H1 (cell line): ENCODE results near the gene SLC13A3. TPM values are rescaled to one million over a fixed set of nuclear protein-coding genes. Genes with fewer than 3 reads are reported as not detected.

Experiments used
- CTCF ChIA-PET: fragments of 300-600 bp; sonication (Branson Sonifier 250); formaldehyde crosslinking; loops from one replicate; lab custom pipeline; 2021; ENCODE audit not compliant: partially characterized antibody; lab: Charles Lee
- POLR2A ChIA-PET: fragments of 300-600 bp; sonication (Branson Sonifier 250); formaldehyde crosslinking; loops from one replicate; lab custom pipeline; 2021; ENCODE audit warnings: inconsistent platforms; ENCODE audit not compliant: partially characterized antibody; lab: Charles Lee
- DNase-seq, 2 experiments: peaks; one replicate each; pipeline versions ENCODE4 v3.0.0 to v3.0.0-alpha.2; 2010 to 2022; ENCODE audit warnings: low spot score in 2 of 2, low read depth in 1 of 2, mixed read lengths in 1 of 2
- FAIRE-seq: peaks from 2 replicates; lab custom pipeline; 2011; peaks lifted over from hg19 to GRCh38; lab: Jason Lieb, UNC
- H2AFZ ChIP-seq: 2 replicates; pipeline ENCODE4 v1.8.1; 2012; ENCODE audit warnings: low read length, inconsistent platforms
- H2AK5ac ChIP-seq: 2 replicates; pipeline ENCODE4 v1.6.1; 2013; ENCODE audit warnings: low read depth, low read length
- H2BK120ac ChIP-seq: replicated peaks from 2 replicates; pipeline ENCODE3; 2013; ENCODE audit warnings: low read depth, low read length, inconsistent platforms
- H2BK12ac ChIP-seq: 2 replicates; pipeline ENCODE4 v1.6.1; 2013; ENCODE audit warnings: low read depth, low read length
- H2BK15ac ChIP-seq: 2 replicates; pipeline ENCODE4 v1.6.1; 2013; ENCODE audit warnings: low read length
- H2BK20ac ChIP-seq: 2 replicates; pipeline ENCODE4 v1.6.1; 2013; ENCODE audit warnings: low read length
- H2BK5ac ChIP-seq: 2 replicates; pipeline ENCODE4 v1.6.1; 2013; ENCODE audit warnings: low read depth, low read length
- H3K14ac ChIP-seq: 2 replicates; pipeline ENCODE4 v1.6.1; 2013; ENCODE audit warnings: inconsistent platforms; ENCODE audit not compliant: insufficient read length
- H3K18ac ChIP-seq: 2 replicates; pipeline ENCODE4 v1.6.1; 2013; ENCODE audit warnings: low read length; ENCODE audit errors: extremely low read depth
- H3K23ac ChIP-seq: 2 replicates; pipeline ENCODE4 v1.6.1; 2013; ENCODE audit warnings: inconsistent platforms; ENCODE audit not compliant: insufficient read length
- H3K23me2 ChIP-seq: 2 replicates; pipeline ENCODE4 v1.6.1; 2013; ENCODE audit warnings: low read depth, low read length
- H3K27ac ChIP-seq: 2 replicates; pipeline ENCODE4 v1.6.1; 2011; ENCODE audit warnings: low read depth, low read length, inconsistent platforms
- H3K27me3 ChIP-seq, 4 experiments: replicated peaks in 1 of 4; 1 replicate in 1 of 4; 2 replicates in 3 of 4; pipeline versions ENCODE4 v1.6.1 to v1.8.1; 2011 to 2013; ENCODE audit warnings: low read length in 3 of 4, mild to moderate bottlenecking in 3 of 4, inconsistent platforms in 2 of 4, mixed read lengths in 2 of 4, moderate library complexity in 1 of 4; ENCODE audit not compliant: control insufficient read depth in 3 of 4, insufficient read depth in 3 of 4; ENCODE audit errors: extremely low read depth in 1 of 4
- H3K36me3 ChIP-seq, 4 experiments: 2 replicates each; pipeline versions ENCODE4 v1.6.1 to v1.8.1; 2011 to 2013; ENCODE audit warnings: mild to moderate bottlenecking in 4 of 4, low read length in 3 of 4, moderate library complexity in 2 of 4, control low read depth in 1 of 4, inconsistent platforms in 1 of 4; ENCODE audit not compliant: insufficient read depth in 4 of 4, control insufficient read depth in 2 of 4
- H3K4ac ChIP-seq: replicated peaks from 2 replicates; pipeline ENCODE3; 2013; ENCODE audit warnings: low read length, low read depth, mixed read lengths, inconsistent platforms; ENCODE audit not compliant: insufficient read length
- H3K4me1 ChIP-seq, 4 experiments: replicated peaks in 1 of 4; 1 replicate in 1 of 4; 2 replicates in 3 of 4; pipeline versions ENCODE4 v1.6.1 to v1.8.1; 2011 to 2013; ENCODE audit warnings: low read length in 3 of 4, inconsistent platforms in 2 of 4, mixed read lengths in 1 of 4; ENCODE audit not compliant: insufficient read depth in 4 of 4, control insufficient read depth in 3 of 4
- H3K4me2 ChIP-seq, 2 experiments: 2 replicates each; pipeline versions ENCODE4 v1.6.1 to v1.8.1; 2011 to 2013; ENCODE audit warnings: low read depth in 2 of 2, low read length in 2 of 2, control low read depth in 1 of 2, inconsistent platforms in 1 of 2, mild to moderate bottlenecking in 1 of 2; ENCODE audit not compliant: insufficient read depth in 1 of 2
- H3K4me3 ChIP-seq, 4 experiments: fragments of 200-600, 300-600 bp in 1 of 4; sonication (generic), shearing (Covaris generic), sonication (Bioruptor Twin) in 1 of 4; 2 replicates each; pipeline versions ENCODE4 v1.5.1 to v1.8.1; 2011 to 2016; ENCODE audit warnings: low read length in 4 of 4, low read depth in 3 of 4, control low read depth in 2 of 4, inconsistent platforms in 2 of 4, mild to moderate bottlenecking in 2 of 4, mixed read lengths in 1 of 4, moderate library complexity in 1 of 4; ENCODE audit not compliant: insufficient read depth in 2 of 4; ENCODE audit errors: extremely low read depth in 1 of 4
- H3K56ac ChIP-seq: replicated peaks from 2 replicates; pipeline ENCODE3; 2013; ENCODE audit warnings: low read depth, mild to moderate bottlenecking, mixed read lengths, low read length, inconsistent platforms; ENCODE audit not compliant: insufficient read length
- H3K79me1 ChIP-seq: 2 replicates; pipeline ENCODE4 v1.6.1; 2013; ENCODE audit warnings: low read depth, low read length, control low read depth
- H3K79me2 ChIP-seq, 2 experiments: 2 replicates each; pipeline versions ENCODE4 v1.6.1 to v1.8.1; 2012 to 2013; ENCODE audit warnings: low read length in 2 of 2, mild to moderate bottlenecking in 2 of 2, inconsistent platforms in 1 of 2; ENCODE audit not compliant: insufficient read depth in 2 of 2, control insufficient read depth in 1 of 2
- H3K9ac ChIP-seq, 4 experiments: replicated peaks in 1 of 4; 1 replicate in 1 of 4; 2 replicates in 3 of 4; pipeline versions ENCODE4 v1.6.1 to v1.8.1; 2011 to 2013; ENCODE audit warnings: low read depth in 3 of 4, low read length in 3 of 4, control low read depth in 2 of 4, mild to moderate bottlenecking in 2 of 4, moderate library complexity in 2 of 4, inconsistent platforms in 1 of 4; ENCODE audit errors: extremely low read depth in 1 of 4
- H3K9me3 ChIP-seq, 2 experiments: 2 replicates each; pipeline versions ENCODE4 v1.6.1 to v1.8.1; 2012 to 2013; ENCODE audit warnings: mild to moderate bottlenecking in 2 of 2, moderate library complexity in 2 of 2, control low read depth in 1 of 2, inconsistent platforms in 1 of 2, low read depth in 1 of 2, low read length in 1 of 2, mixed read lengths in 1 of 2; ENCODE audit not compliant: insufficient read depth in 2 of 2
- H4K20me1 ChIP-seq, 2 experiments: replicated peaks in 1 of 2; 2 replicates each; pipeline versions ENCODE3 to v1.8.1; 2011 to 2013; ENCODE audit warnings: inconsistent platforms in 2 of 2, low read length in 2 of 2, mild to moderate bottlenecking in 1 of 2; ENCODE audit not compliant: insufficient read depth in 2 of 2, control insufficient read depth in 1 of 2
- H4K5ac ChIP-seq: 2 replicates; pipeline ENCODE4 v1.6.1; 2013; ENCODE audit warnings: low read length, low read depth, mixed read lengths, inconsistent platforms; ENCODE audit not compliant: insufficient read length
- H4K8ac ChIP-seq: 2 replicates; pipeline ENCODE4 v1.8.0; 2013; ENCODE audit warnings: mild to moderate bottlenecking, moderate library complexity, low read length, inconsistent platforms; ENCODE audit not compliant: insufficient read depth; ENCODE audit errors: extremely low read depth
- H4K91ac ChIP-seq: replicated peaks from 2 replicates; pipeline ENCODE3; 2013; ENCODE audit warnings: low read length, mixed read lengths, inconsistent platforms; ENCODE audit not compliant: insufficient read length
- BCL11A ChIP-seq, 2 experiments: IDR thresholded peaks; one replicate each; pipeline ENCODE4 v1.6.1; 2011; ENCODE audit warnings: low read depth in 2 of 2, low read length in 2 of 2, mild to moderate bottlenecking in 2 of 2
- BRCA1 ChIP-seq: IDR thresholded peaks from 2 replicates; pipeline ENCODE4 v1.6.1; 2012; ENCODE audit warnings: low read depth, low read length, improper control_type of control experiment
- E2F6 ChIP-seq: IDR thresholded peaks from 2 replicates; pipeline ENCODE4 v1.6.1; 2012; ENCODE audit warnings: inconsistent platforms
- EZH2 ChIP-seq: fragments of 200-600 bp; sonication (generic); IDR thresholded peaks from 2 replicates; pipeline ENCODE4 v1.7.1; 2012; ENCODE audit warnings: low read depth, mild to moderate bottlenecking, moderate library complexity, low read length, inconsistent platforms; ENCODE audit not compliant: severe bottlenecking
- KDM1A ChIP-seq: fragments of 200-600, 300-600 bp; sonication (generic); IDR thresholded peaks from 2 replicates; pipeline ENCODE4 v1.7.1; 2016; ENCODE audit warnings: mild to moderate bottlenecking, low read length, borderline replicate concordance
- POLR2AphosphoS5 ChIP-seq: IDR thresholded peaks from 2 replicates; pipeline ENCODE4 v1.6.1; 2011; ENCODE audit warnings: low read depth, low read length
- RAD21 ChIP-seq, 2 experiments: IDR thresholded peaks in 1 of 2; conservative IDR thresholded peaks in 1 of 2; 2 replicates each; pipeline ENCODE4 v1.6.1; 2011; ENCODE audit warnings: low read depth in 2 of 2, low read length in 2 of 2, improper control_type of control experiment in 1 of 2, inconsistent platforms in 1 of 2, mild to moderate bottlenecking in 1 of 2, moderate library complexity in 1 of 2
- SP2 ChIP-seq: IDR thresholded peaks from 2 replicates; pipeline ENCODE4 v1.6.1; 2012; ENCODE audit warnings: mild to moderate bottlenecking, low read length, inconsistent platforms
- ZNF274 ChIP-seq: IDR thresholded peaks from 2 replicates; pipeline ENCODE4 v1.7.0; 2012; ENCODE audit warnings: low read length, borderline replicate concordance; ENCODE audit errors: extremely low read depth
- WGBS, 2 experiments: shearing (Covaris generic) in 1 of 2; methylation state at CpG; one replicate each; pipeline versions ENCODE4 v1.1.6 to v1.1.7; 2013 to 2015; ENCODE audit warnings: low lambda C conversion rate in 2 of 2, mixed read lengths in 2 of 2, inconsistent platforms in 1 of 2, low coverage in 1 of 2, missing lambda C conversion rate in 1 of 2; ENCODE audit not compliant: insufficient replicate concordance in 2 of 2, insufficient coverage in 1 of 2, insufficient read length in 1 of 2; ENCODE audit errors: extremely low coverage in 1 of 2, missing lambda C conversion rate in 1 of 2; 5-methylcytosine and 5-hydroxymethylcytosine counted together
- polyA plus RNA-seq, 7 experiments: library from polyadenylated mRNA; depleted of rRNA in 3 of 7; stranded (reverse) in 5 of 7; unstranded in 2 of 7; fragments of >200 nt in 5 of 7; fragments of 200-250 nt in 2 of 7; gene quantifications; 1 replicate in 5 of 7; 2 replicates in 1 of 7; 4 replicates in 1 of 7; pipeline versions ENCODE4 v1.2.1 to v1.2.3, GENCODE V29; 2011 to 2013; ENCODE audit warnings: missing spikeins in 2 of 7, mixed read lengths in 2 of 7
- total RNA-seq: library from RNA; stranded (reverse); fragmentation: NEBNext Ultra II Directional; extraction: Animal tissue kit (Norgen Biotek cat#: 25700); gene quantifications from 2 replicates; pipeline ENCODE4 v1.2.1, GENCODE V29; 2021

The SLC13A3 gene
- total and polyA plus RNA-seq, 2 of the 8 experiments (the other 6 are each of a cell fraction or from before 2014, with no cell fraction given), result 9.4 to 12.6 TPM

- no peak overlapping the region for H3K4ac ChIP-seq
- H3K9me3 ChIP-seq, result no peaks in the 10 kb centered on the region; a peak in 1 of 4 replicates
- H3K23me2 ChIP-seq, result no peaks in the 10 kb centered on the region; the same call in 1 of the 2 replicates
- 89% methylated on average over 3 of the region's 3 CpGs; no CpG with 5 or more reads in 1 of the 2 experiments for WGBS, 2 experiments
- H4K8ac ChIP-seq, result no peak overlapping the region
- H2BK5ac ChIP-seq, result no peak overlapping the region
- no peaks in the 10 kb centered on the region for H3K27me3 ChIP-seq
- no peak overlapping the region for H4K91ac ChIP-seq
- no peak overlapping the region for H2AFZ ChIP-seq
- CTCF ChIA-PET, result interaction anchor here (1.2 to 1.7 kb wide), 4 partner anchors 10 to 15 kb away, joined by 4 to 7 read pairs (median 4); no protein-coding TSS in a partner anchor
- H4K5ac ChIP-seq, result no peak overlapping the region
- no peak overlapping the region for H2BK15ac ChIP-seq
- no peak overlapping the region for H2BK12ac ChIP-seq
- H3K9ac ChIP-seq, result no peak overlapping the region
- no peaks in the 10 kb centered on the region for H3K36me3 ChIP-seq
- H3K79me2 ChIP-seq, result no peaks in the 10 kb centered on the region
- H3K4me1 ChIP-seq, result no peaks in the 10 kb centered on the region
- FAIRE-seq (no peak), DNase-seq (no peak)
- no peak overlapping the region for H3K14ac ChIP-seq
- no peak overlapping the region for H3K18ac ChIP-seq
- H2AK5ac ChIP-seq, result no peak overlapping the region
- H2BK20ac ChIP-seq, result no peak overlapping the region
- POLR2A ChIA-PET, result interaction anchor here (4.5 kb wide), 1 partner anchor 12 kb away, joined by 36 read pairs; no protein-coding TSS in a partner anchor
- H3K79me1 ChIP-seq, result no peaks in the 10 kb centered on the region
- no peak overlapping the region for H3K27ac ChIP-seq
- TF ChIP-seq BCL11A (IDR thresholded peaks at IDR 0.05; ENCODE audit: low read depth in 2 of 2, low read length in 2 of 2) (no peak), KDM1A (no peak), POLR2AphosphoS5 (no peak), EZH2 (no peak), RAD21 (IDR thresholded peaks at IDR 0.05 in 1 of 2, conservative IDR thresholded peaks at IDR 0.05 in 1 of 2; ENCODE audit: low read depth in 2 of 2, low read length in 2 of 2) (no peak), SP2 (no peak), E2F6 (no peak), BRCA1 (no peak), ZNF274 (no peak)
- H3K4me2 ChIP-seq, result no peak overlapping the region
- no peaks in the 10 kb centered on the region for H4K20me1 ChIP-seq
- no peak overlapping the region for H2BK120ac ChIP-seq
- H3K23ac ChIP-seq, result no peak overlapping the region
- no peak overlapping the region for H3K4me3 ChIP-seq
- H3K56ac ChIP-seq, result no peak overlapping the region
These were observed 44.6 kb upstream of the SLC13A3 start for GRCh38 chr20:46695892-46696291.
